PC-9 (cell line): ENCODE results near the gene PRR23A. TPM values are rescaled to one million over a fixed set of nuclear protein-coding genes. Genes with fewer than 3 reads are reported as not detected.
"Not testable (repeated sequence)": the region's sequence is repeated elsewhere in the genome, so short reads cannot be mapped to it uniquely, and the experiment has no call there.

Experiments
- BruUV-seq: library from RNA; stranded (reverse); fragments of 400-500 nt; replicated peaks from 2 replicates; lab custom pipeline; 2021; lab: Mats Ljungman, UMichigan
- CTCF ChIA-PET: fragments of 300-600 bp; sonication (Branson Sonifier 250); formaldehyde crosslinking; loops from one replicate; lab custom pipeline; 2022; ENCODE audit warnings: antibody characterized with exemption; lab: Charles Lee
- POLR2A ChIA-PET: fragments of 300-600 bp; sonication (Branson Sonifier 250); formaldehyde crosslinking; loops from one replicate; lab custom pipeline; 2022; ENCODE audit warnings: antibody characterized with exemption; ENCODE audit not compliant: unreplicated experiment; lab: Charles Lee
- DNase-seq, 2 experiments: peaks; one replicate each; pipeline versions ENCODE4 v3.0.0 to v3.0.0-alpha.2; 2015 to 2022; ENCODE audit warnings: mixed read lengths in 1 of 2
- H2AFZ ChIP-seq: fragments of 200-600 bp; sonication (generic); 2 replicates; pipeline ENCODE4 v1.8.1; 2017; ENCODE audit warnings: antibody characterized with exemption
- H3F3A ChIP-seq: fragments of 200-600 bp; sonication (generic); 2 replicates; pipeline ENCODE4 v1.8.1; 2017; ENCODE audit warnings: antibody characterized with exemption, mild to moderate bottlenecking, low read depth; ENCODE audit not compliant: insufficient read depth
- H3K27ac ChIP-seq: fragments of 200-600 bp; sonication (generic); 2 replicates; pipeline ENCODE4 v1.6.1; 2016; ENCODE audit warnings: mixed run types
- H3K27me3 ChIP-seq: fragments of 200-600 bp; sonication (generic); 2 replicates; pipeline ENCODE4 v1.6.1; 2016; ENCODE audit warnings: low read depth, mixed run types; ENCODE audit not compliant: insufficient read depth
- H3K36me3 ChIP-seq: fragments of 200-600 bp; sonication (generic); 2 replicates; pipeline ENCODE4 v1.6.1; 2016; ENCODE audit warnings: low read depth, mixed run types
- H3K4me1 ChIP-seq: fragments of 200-600 bp; sonication (generic); replicated peaks from 2 replicates; pipeline ENCODE4 v1.6.1; 2016; ENCODE audit warnings: mixed run types; ENCODE audit not compliant: insufficient read depth
- H3K4me2 ChIP-seq: fragments of 200-600 bp; sonication (generic); 2 replicates; pipeline ENCODE4 v1.6.1; 2017; ENCODE audit warnings: mixed run types
- H3K4me3 ChIP-seq: fragments of 200-600 bp; sonication (generic); 2 replicates; pipeline ENCODE4 v1.6.1; 2016; ENCODE audit warnings: mixed run types
- H3K79me2 ChIP-seq: fragments of 200-600 bp; sonication (generic); 2 replicates; pipeline ENCODE4 v1.6.1; 2017; ENCODE audit warnings: low read depth, mixed run types
- H3K9me2 ChIP-seq: fragments of 200-600 bp; sonication (generic); 2 replicates; pipeline ENCODE4 v1.8.1; 2017; ENCODE audit warnings: mild to moderate bottlenecking; ENCODE audit not compliant: insufficient read depth
- H3K9me3 ChIP-seq: fragments of 200-600 bp; sonication (generic); 2 replicates; pipeline ENCODE4 v1.8.1; 2016; ENCODE audit warnings: low read depth; ENCODE audit not compliant: insufficient read depth
- H4K20me1 ChIP-seq: fragments of 200-600 bp; sonication (generic); 2 replicates; pipeline ENCODE4 v1.8.1; 2017; ENCODE audit not compliant: insufficient read depth
- CTCF ChIP-seq: fragments of 200-600 bp; sonication (generic); conservative IDR thresholded peaks from 2 replicates; pipeline ENCODE4 v1.6.1; 2017; ENCODE audit warnings: mixed run types, antibody characterized with exemption, mild to moderate bottlenecking, moderate library complexity
- EZH2 ChIP-seq: fragments of 200-600 bp; sonication (generic); IDR thresholded peaks from 2 replicates; pipeline ENCODE4 v1.8.0; 2017; ENCODE audit warnings: antibody characterized with exemption, low read depth
- intact Hi-C: fragments of 100-400 bp; cut with micrococcal nuclease; formaldehyde crosslinking; loops from one replicate; pipeline ENCODE4 v1.10.0; 2022; ENCODE audit not compliant: unreplicated experiment
- total RNA-seq: library from RNA; stranded (reverse); gene quantifications from 2 replicates; pipeline ENCODE4 v1.2.3, GENCODE V29; 2021

Gene PRR23A
- total RNA-seq, 1 experiment from 2014 or later = not detected

GRCh38 chr3:139043554-139044365 lies 37.7 kb upstream of the PRR23A start:
- H2AFZ ChIP-seq = no peak overlapping the region
- no peak overlapping the region for H3K27ac ChIP-seq
- TF ChIP-seq EZH2 = no peak
- TF ChIP-seq CTCF = no peak
- DNase-seq = no peak
- intact Hi-C loops = no loop called here
- no peak overlapping the region for H3K4me2 ChIP-seq
- H4K20me1 ChIP-seq = no peaks in the 10 kb centered on the region
- H3K4me3 ChIP-seq = no peak overlapping the region
- H3K79me2 ChIP-seq = no peaks in the 10 kb centered on the region
- BruUV-seq = no TSS peak
- no peaks in the 10 kb centered on the region for H3K4me1 ChIP-seq
- CTCF ChIA-PET = no interaction called here
- no peaks in the 10 kb centered on the region for H3F3A ChIP-seq
- H3K36me3 ChIP-seq = no peaks in the 10 kb centered on the region
- no peaks in the 10 kb centered on the region for H3K9me3 ChIP-seq
- POLR2A ChIA-PET = no interaction called here
- H3K27me3 ChIP-seq = peaks cover 3% of the 10 kb centered on the region; the same call in 1 of the 2 replicates
- H3K9me2 ChIP-seq = no peaks in the 10 kb centered on the region

GRCh38 chr3:139037478-139037877 lies 31.4 kb upstream of the PRR23A start:
- Histone ChIP-seq H3K9me2 (no peaks in the 10 kb centered on the region), H3K27ac (no peak overlapping the region), H3K4me1 (no peaks in the 10 kb centered on the region), H3K79me2 (no peaks in the 10 kb centered on the region), H3K4me3 (no peak overlapping the region), H3K9me3 (no peaks in the 10 kb centered on the region), H2AFZ (no peak overlapping the region), H3K4me2 (no peak overlapping the region), H3F3A (no peaks in the 10 kb centered on the region), H4K20me1 (no peaks in the 10 kb centered on the region), H3K27me3 (peaks cover 12% of the 10 kb centered on the region), H3K36me3 (no peaks in the 10 kb centered on the region)
- ChIA-PET CTCF (no interaction called here), POLR2A (no interaction called here)
- intact Hi-C loops = no loop called here
- TF ChIP-seq CTCF = no peak
- no peak for TF ChIP-seq EZH2
- no peak for DNase-seq
- BruUV-seq = no TSS peak

- no peak for TF ChIP-seq CTCF
- TF ChIP-seq EZH2 = no peak
- H2AFZ ChIP-seq = no peak overlapping the region
- no peak for DNase-seq
- H3K27ac ChIP-seq = no peak overlapping the region
- peaks cover 9% of the 10 kb centered on the region; the same call in 1 of the 2 replicates for H3K27me3 ChIP-seq
- no peak overlapping the region for H3K4me3 ChIP-seq
- ChIA-PET POLR2A (no interaction called here), CTCF (no interaction called here)
- H3K36me3 ChIP-seq = no peaks in the 10 kb centered on the region
- H3K4me2 ChIP-seq = no peak overlapping the region
- H4K20me1 ChIP-seq = no peaks in the 10 kb centered on the region
- H3K9me3 ChIP-seq = no peaks in the 10 kb centered on the region
- no peaks in the 10 kb centered on the region; the same call in 1 of the 2 replicates for H3K9me2 ChIP-seq
- BruUV-seq = no TSS peak
- intact Hi-C loops = no loop called here
- H3F3A ChIP-seq = no peaks in the 10 kb centered on the region
- H3K79me2 ChIP-seq = no peaks in the 10 kb centered on the region
- H3K4me1 ChIP-seq = no peaks in the 10 kb centered on the region
These were observed 26.4 kb upstream of the PRR23A start for GRCh38 chr3:139032326-139033002.

- H2AFZ ChIP-seq, DNase-seq, H4K20me1 ChIP-seq, BruUV-seq, H3K36me3 ChIP-seq, H3K9me3 ChIP-seq, intact Hi-C loops, CTCF ChIA-PET, H3K4me3 ChIP-seq, H3K9me2 ChIP-seq, H3K79me2 ChIP-seq, H3F3A ChIP-seq, POLR2A ChIA-PET, H3K4me2 ChIP-seq, H3K27ac ChIP-seq, H3K4me1 ChIP-seq, H3K27me3 ChIP-seq: not testable (repeated sequence)
These were observed 24.5 kb upstream of the PRR23A start for GRCh38 chr3:139030576-139030975.
